Brain microvascular endothelial cell (primary cell): ENCODE results near the gene PCDH7.

Experiments used
- DNase-seq: peaks from one replicate; pipeline ENCODE4 v3.0.0-alpha.2; 2020
- H3K27ac ChIP-seq: fragments of 250-450 bp; sonication (Bioruptor Pico); 2 replicates; pipeline ENCODE4 v1.5.1; 2020; ENCODE audit warnings: mild to moderate bottlenecking, moderate library complexity
- H3K27me3 ChIP-seq: fragments of 250-450 bp; sonication (Bioruptor Pico); replicated peaks from 2 replicates; pipeline ENCODE4 v1.5.1; 2020; ENCODE audit warnings: mild to moderate bottlenecking
- H3K36me3 ChIP-seq: fragments of 250-450 bp; sonication (Bioruptor Pico); replicated peaks from 2 replicates; pipeline ENCODE4 v1.5.1; 2020; ENCODE audit warnings: mild to moderate bottlenecking
- H3K4me3 ChIP-seq: 2 replicates; pipeline ENCODE4 v1.5.1; 2011; ENCODE audit warnings: low read depth, mild to moderate bottlenecking, control low read depth, low read length, moderate library complexity
- in situ Hi-C: cut with HindIII; loops from 2 replicates; pipeline ENCODE4 v1.10.0; 2017; ENCODE audit warnings: low sequenced_read_pairs, low pct_ligation_motif_present
- TF ChIP-seq, protein P1 (sequence below): IDR thresholded peaks from 2 replicates; pipeline ENCODE4 v1.5.1; 2011; ENCODE audit warnings: low read depth, mild to moderate bottlenecking, moderate library complexity, low read length, control low read depth, inconsistent platforms; ENCODE audit errors: missing control alignments

The PCDH7 gene

GRCh38 chr4:30756553-30756952 is 36.4 kb downstream of the PCDH7 start:
- in situ Hi-C loops: no loop called here
- Histone ChIP-seq H3K27ac (peak overlapping the region; percentile 55), H3K4me3 (no peak overlapping the region), H3K27me3 (no peaks in the 10 kb centered on the region), H3K36me3 (no peaks in the 10 kb centered on the region)
- no peak for DNase-seq
- TF ChIP-seq, protein P1, sequence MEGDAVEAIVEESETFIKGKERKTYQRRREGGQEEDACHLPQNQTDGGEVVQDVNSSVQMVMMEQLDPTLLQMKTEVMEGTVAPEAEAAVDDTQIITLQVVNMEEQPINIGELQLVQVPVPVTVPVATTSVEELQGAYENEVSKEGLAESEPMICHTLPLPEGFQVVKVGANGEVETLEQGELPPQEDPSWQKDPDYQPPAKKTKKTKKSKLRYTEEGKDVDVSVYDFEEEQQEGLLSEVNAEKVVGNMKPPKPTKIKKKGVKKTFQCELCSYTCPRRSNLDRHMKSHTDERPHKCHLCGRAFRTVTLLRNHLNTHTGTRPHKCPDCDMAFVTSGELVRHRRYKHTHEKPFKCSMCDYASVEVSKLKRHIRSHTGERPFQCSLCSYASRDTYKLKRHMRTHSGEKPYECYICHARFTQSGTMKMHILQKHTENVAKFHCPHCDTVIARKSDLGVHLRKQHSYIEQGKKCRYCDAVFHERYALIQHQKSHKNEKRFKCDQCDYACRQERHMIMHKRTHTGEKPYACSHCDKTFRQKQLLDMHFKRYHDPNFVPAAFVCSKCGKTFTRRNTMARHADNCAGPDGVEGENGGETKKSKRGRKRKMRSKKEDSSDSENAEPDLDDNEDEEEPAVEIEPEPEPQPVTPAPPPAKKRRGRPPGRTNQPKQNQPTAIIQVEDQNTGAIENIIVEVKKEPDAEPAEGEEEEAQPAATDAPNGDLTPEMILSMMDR: no peak

DNA sequence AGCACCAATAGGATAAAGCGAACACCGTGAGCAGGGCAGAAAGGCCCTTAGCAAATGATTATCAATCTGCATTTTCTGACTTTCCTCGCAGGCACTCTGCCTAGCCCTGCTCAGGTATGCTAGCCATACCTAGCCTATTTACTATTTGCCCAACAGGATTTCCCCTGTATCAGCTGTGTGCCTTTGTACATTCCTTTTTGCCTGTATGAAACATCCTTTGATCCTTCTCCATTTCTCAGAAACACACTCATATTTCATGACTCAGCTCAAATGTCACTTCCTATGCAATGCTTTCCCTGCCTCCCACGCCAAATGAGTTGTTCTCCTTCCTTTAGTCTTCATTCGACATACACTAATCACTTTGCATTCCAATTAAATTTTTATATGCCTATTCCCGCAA is 37.2 kb downstream of the PCDH7 start:
- no peaks in the 10 kb centered on the region for H3K36me3 ChIP-seq
- DNase-seq: peak; percentile 72
- H3K27me3 ChIP-seq: no peaks in the 10 kb centered on the region
- in situ Hi-C loops: no loop called here
- TF ChIP-seq, protein P1: no peak
- H3K27ac ChIP-seq: peak overlapping the region; percentile 55
- H3K4me3 ChIP-seq: no peak overlapping the region

- Histone ChIP-seq H3K4me3 (no peak overlapping the region), H3K27ac (no peak overlapping the region), H3K36me3 (no peaks in the 10 kb centered on the region), H3K27me3 (no peaks in the 10 kb centered on the region)
- in situ Hi-C loops: no loop called here
- TF ChIP-seq, protein P1: no peak
- DNase-seq: no peak
These were observed 40.4 kb downstream of the PCDH7 start for GRCh38 chr4:30760551-30760950.

GRCh38 chr4:30763321-30763727 is 43.2 kb downstream of the PCDH7 start:
- DNase-seq: no peak

GRCh38 chr4:30765022-30765421 is 44.9 kb downstream of the PCDH7 start:
- in situ Hi-C loops: no loop called here
- DNase-seq: no peak
- no peak overlapping the region for H3K27ac ChIP-seq
- no peaks in the 10 kb centered on the region for H3K27me3 ChIP-seq
- no peak overlapping the region for H3K4me3 ChIP-seq
- H3K36me3 ChIP-seq: no peaks in the 10 kb centered on the region
- TF ChIP-seq, protein P1: no peak

More at GRCh38 chr4:30763321-30763727, 43.2 kb downstream of the PCDH7 start:
- no peak overlapping the region for H3K4me3 ChIP-seq
- no peaks in the 10 kb centered on the region for H3K27me3 ChIP-seq
- peak overlapping the region; percentile 11 for H3K27ac ChIP-seq
- in situ Hi-C loops: no loop called here
- no peaks in the 10 kb centered on the region for H3K36me3 ChIP-seq
- TF ChIP-seq, protein P1: no peak

DNA sequence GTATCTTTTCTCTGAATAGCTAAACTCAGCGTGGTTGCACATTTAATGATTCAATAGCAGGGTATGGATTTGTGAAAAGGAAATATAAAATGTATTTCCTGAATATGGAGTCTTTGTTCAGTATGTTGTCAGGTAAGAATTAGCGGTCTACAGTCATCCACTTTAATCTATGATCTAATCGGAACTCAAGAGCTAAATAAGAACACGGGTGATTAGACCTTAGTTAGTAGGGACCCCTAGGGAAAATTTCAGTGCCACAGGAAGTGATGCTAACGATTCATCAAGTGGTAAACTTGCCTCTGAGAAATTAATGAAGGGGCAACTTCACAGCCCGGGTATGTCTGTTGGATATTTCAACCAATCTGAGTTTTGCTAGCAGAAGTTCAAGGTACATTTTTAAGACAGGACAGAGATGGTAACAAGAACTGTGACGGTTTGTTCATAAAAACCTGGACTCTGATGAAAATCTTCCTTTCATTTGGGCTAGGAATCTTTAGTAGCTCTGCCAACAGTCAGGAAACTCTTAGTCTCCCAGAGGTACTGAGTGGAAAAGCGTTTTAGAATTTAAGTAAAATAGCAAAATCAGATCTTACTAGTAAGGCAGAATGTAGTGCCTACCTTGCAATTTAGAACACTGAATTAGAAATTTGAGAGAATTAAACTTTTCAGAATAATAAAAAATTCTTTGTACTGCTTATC is 47.1 kb downstream of the PCDH7 start:
- H3K27me3 ChIP-seq: no peaks in the 10 kb centered on the region
- H3K27ac ChIP-seq: no peak overlapping the region
- TF ChIP-seq, protein P1: no peak
- DNase-seq: no peak
- H3K4me3 ChIP-seq: no peak overlapping the region
- no peaks in the 10 kb centered on the region for H3K36me3 ChIP-seq
- in situ Hi-C loops: no loop called here
